ENCODE measurements around the gene OPTC.
"Not testable (repeated sequence)": the region's sequence is repeated elsewhere in the genome, so short reads cannot be mapped to it uniquely, and the experiment has no call there.

OPTC gene, protein sequence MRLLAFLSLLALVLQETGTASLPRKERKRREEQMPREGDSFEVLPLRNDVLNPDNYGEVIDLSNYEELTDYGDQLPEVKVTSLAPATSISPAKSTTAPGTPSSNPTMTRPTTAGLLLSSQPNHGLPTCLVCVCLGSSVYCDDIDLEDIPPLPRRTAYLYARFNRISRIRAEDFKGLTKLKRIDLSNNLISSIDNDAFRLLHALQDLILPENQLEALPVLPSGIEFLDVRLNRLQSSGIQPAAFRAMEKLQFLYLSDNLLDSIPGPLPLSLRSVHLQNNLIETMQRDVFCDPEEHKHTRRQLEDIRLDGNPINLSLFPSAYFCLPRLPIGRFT

GRCh38 chr1:203493901-203494300 is at the start of gene OPTC:
OPTC (plus strand) TSS chr1:203494153; CDS start chr1:203496006, 1,853 bp downstream.
- peak in 1 of 10 donors; percentile 44 for DNase-seq
- intact Hi-C loops (cut with DNase I): no loop called here

DNA sequence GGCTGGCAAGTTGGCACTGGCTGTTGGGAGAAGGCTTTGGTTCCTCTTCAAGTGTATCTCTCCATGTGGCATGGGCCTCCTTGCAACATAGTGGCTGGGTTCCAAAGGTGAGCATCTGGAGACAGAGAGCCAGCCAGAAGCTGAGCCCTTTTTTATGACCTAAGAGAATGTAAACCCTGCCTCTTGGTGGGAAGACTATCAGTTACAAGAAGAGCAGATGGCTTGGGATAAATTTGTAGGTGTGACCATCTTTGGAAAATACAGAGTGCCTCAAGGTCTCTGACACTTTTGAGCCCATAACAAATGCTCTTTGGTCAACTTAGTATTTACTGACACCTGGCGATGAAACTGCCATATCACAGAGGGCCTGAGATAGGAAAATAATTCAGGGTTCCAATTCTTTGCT is 49.8 kb upstream of the OPTC start:
- no peak for DNase-seq
- intact Hi-C loops (cut with DNase I): no loop called here

- intact Hi-C loops (cut with DNase I): no loop called here
These were observed 46.8 kb upstream of the OPTC start for GRCh38 chr1:203447151-203447550.

GRCh38 chr1:203447598-203447997 is 46.4 kb upstream of the OPTC start:
- DNase-seq; intact Hi-C loops (cut with DNase I): not testable (repeated sequence)

More at GRCh38 chr1:203447151-203447550, 46.8 kb upstream of the OPTC start:
- DNase-seq: no peak

GRCh38 chr1:203448521-203449061 is 45.4 kb upstream of the OPTC start:
- no peak for DNase-seq
- intact Hi-C loops (cut with DNase I): no loop called here

GRCh38 chr1:203450001-203450400 is 44.0 kb upstream of the OPTC start:
- intact Hi-C loops (cut with DNase I): no loop called here

DNA sequence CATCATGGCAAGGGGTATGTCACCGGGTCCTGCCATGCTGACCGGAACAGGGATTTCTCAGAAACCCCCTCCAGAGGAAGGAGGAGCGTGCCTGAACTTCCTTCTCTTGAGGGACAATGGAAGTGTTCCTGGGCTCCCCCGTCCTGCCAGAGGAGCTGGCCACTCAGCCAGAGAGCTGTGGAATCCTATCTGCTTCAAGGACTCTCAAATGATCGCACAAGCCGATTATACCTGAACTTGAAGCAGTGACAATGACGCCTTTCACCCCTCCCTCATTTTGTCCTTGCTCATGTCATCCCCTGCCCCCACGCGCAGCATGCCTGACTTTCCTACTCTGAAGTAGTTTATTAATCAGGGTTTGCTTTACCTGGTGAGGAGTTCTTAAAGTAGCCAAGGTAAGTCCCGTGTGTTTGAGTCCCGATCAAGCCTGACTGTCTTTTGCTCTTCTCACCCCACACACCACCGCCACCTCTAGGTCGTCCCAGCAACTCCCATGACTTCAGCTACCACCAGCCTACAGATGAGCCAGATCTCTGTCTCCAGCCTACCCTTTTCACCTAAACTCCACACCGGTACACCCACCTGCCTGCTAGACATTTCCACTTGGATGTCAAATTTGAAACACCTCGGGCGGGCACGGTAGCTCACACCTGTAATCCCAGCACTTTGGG is 43.3 kb upstream of the OPTC start:
- no peak for DNase-seq
- intact Hi-C loops (cut with DNase I): no loop called here

More at GRCh38 chr1:203450001-203450400, 44.0 kb upstream of the OPTC start:
- DNase-seq: no peak

- intact Hi-C loops (cut with DNase I): no loop called here
- DNase-seq: peak in 1 of 10 donors; percentile 21
These were observed 41.8 kb upstream of the OPTC start for GRCh38 chr1:203451836-203452784.

DNA sequence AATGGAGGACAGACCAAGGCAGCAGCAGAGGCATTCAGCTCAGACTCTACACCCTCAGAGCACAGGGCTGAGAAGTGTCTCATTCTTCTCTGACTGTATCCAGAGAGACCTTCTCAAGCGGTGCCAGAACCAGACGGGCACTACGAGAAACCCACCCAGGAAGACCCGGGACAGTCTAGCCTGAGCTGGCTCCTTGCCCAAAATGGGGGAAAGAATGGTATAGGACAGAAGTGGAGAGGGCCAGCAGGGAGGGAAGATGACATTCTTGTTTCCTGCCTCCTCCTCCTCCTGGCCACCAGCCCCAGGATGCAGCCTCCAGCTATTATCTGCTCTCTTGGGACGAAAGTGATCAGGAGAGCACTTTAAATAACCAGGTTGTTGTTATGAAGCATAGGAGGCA is 40.9 kb upstream of the OPTC start:
- DNase-seq: peak in 1 of 10 donors; percentile 18
- intact Hi-C loops (cut with DNase I): no loop called here

GRCh38 chr1:203453616-203454015 is 40.3 kb upstream of the OPTC start:
- DNase-seq: no peak
- intact Hi-C loops (cut with DNase I): no loop called here

DNA sequence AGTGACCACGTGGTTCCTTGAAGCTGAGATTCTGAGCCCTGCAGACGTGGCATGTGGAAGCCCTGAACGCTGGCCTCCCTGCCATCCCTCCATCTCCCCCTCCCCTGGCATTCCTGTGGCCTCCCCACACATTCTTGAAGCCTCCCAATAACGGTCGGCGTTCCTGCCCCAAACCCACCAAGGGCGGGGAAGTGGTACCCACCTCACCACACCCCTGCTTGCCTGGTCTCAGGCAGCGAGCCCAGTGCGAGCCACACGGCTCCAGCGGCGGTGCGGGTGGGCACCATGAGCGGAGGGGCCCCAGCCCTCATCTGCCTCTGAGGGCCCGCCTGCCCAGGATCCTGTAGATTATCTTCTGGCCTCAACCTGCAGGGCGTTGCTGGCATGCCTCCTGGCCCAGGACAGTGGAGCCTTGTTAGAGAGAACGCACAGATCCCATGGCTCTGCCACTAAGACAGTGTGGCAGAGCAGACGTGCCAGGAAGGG is 38.9 kb upstream of the OPTC start:
- peak in 1 of 10 donors; percentile 69 for DNase-seq
- intact Hi-C loops (cut with DNase I): no loop called here

- no peak for DNase-seq
- intact Hi-C loops (cut with DNase I): no loop called here
These were observed 38.2 kb upstream of the OPTC start for GRCh38 chr1:203455706-203456105.

DNA sequence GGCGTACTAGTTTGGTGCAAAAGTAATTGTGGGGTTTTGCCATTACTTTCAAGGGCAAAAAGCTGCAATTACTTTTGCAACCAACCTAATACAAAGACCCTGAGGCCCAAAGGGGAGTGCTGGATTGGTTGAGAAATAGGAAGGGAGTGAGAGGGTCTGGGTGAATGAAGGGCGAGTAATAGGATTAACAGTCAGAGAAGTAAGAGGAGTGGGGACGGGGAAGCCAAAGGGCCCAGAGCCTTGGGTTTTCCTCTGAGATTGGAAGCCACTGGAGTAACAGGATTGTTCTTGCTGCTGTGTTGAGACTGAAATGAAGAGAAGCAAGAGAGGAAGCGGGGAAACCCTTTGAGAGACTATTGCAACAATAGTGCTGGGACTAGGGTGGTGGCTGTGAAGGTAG is 37.4 kb upstream of the OPTC start:
- intact Hi-C loops (cut with DNase I): no loop called here
- no peak for DNase-seq

- DNase-seq: no peak
- intact Hi-C loops (cut with DNase I): no loop called here
These were observed 35.9 kb upstream of the OPTC start for GRCh38 chr1:203458078-203458477.

DNA sequence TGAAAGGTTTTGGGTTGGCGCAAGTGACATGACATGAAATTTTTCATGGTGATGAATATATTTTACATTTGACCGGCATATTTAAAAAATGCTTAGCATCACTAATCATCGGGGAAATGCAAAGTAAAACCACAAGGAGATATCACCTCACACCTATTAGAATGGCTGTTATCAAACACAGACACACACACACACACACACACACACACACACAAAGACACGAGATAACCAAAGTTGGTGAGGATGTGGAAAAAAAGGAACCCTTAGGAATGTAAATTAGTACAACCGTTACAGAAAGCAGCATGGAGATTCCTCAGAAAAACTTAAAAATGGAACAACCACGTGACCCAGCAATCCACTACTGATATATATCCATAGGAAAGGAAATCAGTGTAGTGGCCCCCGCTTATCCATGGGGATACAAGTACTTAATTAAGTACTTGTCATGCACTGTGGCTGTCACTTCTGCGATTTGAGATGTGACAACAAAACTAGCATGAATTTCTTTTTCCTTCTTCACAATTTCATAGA is 34.2 kb upstream of the OPTC start:
- intact Hi-C loops (cut with DNase I): no loop called here
- no peak for DNase-seq

GRCh38 chr1:203461717-203462116 is 32.2 kb upstream of the OPTC start:
- intact Hi-C loops (cut with DNase I): no loop called here
- no peak for DNase-seq

GRCh38 chr1:203462143-203462542 is 31.8 kb upstream of the OPTC start:
- DNase-seq: no peak
- intact Hi-C loops (cut with DNase I): no loop called here

- intact Hi-C loops (cut with DNase I): no loop called here
These were observed 31.1 kb upstream of the OPTC start for GRCh38 chr1:203462878-203463277.

DNA sequence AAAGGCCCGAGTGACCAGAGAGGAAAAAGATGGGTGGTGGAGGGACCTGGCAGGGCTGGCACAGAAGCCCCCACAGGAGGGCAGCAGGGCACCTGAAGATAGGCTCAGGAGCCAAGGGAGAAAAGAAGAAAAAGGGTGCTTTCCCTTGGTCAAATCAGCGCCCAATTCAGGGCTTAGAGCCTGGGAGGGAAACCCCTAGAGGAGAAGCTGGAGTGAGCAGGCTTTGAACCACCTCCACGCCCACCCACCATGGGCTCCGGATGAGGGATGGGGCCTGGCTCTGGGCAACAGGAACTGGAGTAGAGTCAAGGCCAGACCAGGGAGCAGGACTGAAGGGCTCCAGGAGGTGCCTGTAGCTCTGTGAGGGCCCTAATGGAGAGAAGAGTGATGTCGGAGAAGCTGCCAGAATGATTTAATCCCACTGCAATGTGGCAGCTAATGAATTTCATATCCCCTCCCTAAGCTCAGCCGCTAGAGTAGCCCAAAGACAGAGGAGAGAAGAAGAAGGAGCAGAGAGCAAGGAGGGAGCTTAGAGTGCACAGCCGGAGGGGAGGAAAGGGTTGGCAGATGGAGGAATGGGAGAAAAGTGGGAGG is 30.4 kb upstream of the OPTC start:
- no peak for DNase-seq
- intact Hi-C loops (cut with DNase I): no loop called here

More at GRCh38 chr1:203462878-203463277, 31.1 kb upstream of the OPTC start:
- no peak for DNase-seq

- peak in 1 of 10 donors; percentile 67 for DNase-seq
- intact Hi-C loops (cut with DNase I): no loop called here
These were observed 29.7 kb upstream of the OPTC start for GRCh38 chr1:203464226-203464625.
